Embryonic facial prominence (tissue), 1 donor: Measurements from ENCODE around the gene FERMT1.
"Not testable (repeated sequence)": the region's sequence is repeated elsewhere in the genome, so short reads cannot be mapped to it uniquely, and the experiment has no call there.

Experiments
- DNase-seq: peaks from one replicate; pipeline ENCODE4 v3.0.0-alpha.2; 2016; ENCODE audit errors: extremely low spot score

FERMT1 gene

DNA sequence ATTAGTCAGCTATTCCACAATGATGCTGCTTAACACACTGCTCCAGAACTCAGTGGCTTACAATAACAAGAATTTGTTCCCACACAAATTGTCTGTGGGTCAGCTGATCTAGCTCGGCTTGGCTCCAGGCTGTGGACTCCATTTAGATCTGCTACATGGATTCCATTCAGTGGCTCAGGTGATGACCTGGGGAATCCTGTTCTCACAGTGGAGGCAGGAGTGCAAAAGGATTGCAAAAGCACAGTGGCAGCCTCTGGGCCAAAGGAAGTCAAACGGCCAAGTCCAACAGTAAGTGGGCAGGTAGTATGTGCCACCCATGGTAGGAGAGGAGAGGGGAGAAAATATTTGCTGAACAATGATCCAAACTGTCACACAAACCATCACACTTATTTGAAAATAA lies 53.2 kb downstream of the FERMT1 start:
- no peak for DNase-seq

DNA sequence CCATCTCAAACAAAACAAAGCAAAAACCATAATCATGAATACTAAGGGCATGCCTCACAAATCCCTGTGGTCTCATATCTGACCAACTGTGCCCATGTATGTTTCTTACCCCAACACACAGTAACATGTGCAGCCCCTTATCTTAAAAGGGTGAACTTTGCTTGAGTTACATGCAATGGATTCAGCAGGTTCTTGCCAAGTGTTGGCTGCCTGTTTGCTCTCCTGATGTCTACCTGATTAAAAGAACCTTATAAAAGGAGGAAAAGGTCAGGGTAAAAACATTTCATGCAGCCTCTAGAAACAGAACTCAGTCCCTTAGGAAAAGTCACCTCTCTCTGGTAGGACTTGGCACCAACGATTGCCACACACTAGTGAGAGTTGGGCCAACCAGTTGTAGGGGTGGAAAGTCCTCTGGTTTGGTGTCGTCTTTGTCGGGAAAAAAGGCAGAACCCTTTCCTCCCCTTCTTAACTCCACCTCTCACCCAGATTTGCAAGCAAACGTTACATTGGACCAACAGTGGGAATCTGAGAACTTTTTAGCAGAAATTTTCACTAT lies 55.0 kb downstream of the FERMT1 start:
- DNase-seq, result no peak

DNA sequence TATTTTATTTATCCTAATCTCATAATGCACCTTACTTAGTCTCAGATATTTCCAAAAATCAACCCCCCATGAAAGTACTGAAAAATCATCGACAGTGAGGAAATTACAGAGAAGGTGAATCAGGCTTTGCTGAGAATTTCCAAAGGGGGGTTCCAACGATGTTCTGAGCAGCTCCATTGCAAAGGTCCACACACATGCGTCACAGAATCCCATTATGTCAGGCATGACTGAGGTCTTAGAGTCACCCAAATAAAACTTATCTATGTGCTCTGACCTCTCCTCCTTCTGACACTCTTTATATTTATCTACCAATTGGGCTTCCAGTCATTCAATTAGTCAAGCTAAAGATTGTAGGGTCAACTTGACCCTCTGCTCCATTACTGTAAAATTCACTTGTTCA lies 56.2 kb downstream of the FERMT1 start:
- no peak for DNase-seq

DNA sequence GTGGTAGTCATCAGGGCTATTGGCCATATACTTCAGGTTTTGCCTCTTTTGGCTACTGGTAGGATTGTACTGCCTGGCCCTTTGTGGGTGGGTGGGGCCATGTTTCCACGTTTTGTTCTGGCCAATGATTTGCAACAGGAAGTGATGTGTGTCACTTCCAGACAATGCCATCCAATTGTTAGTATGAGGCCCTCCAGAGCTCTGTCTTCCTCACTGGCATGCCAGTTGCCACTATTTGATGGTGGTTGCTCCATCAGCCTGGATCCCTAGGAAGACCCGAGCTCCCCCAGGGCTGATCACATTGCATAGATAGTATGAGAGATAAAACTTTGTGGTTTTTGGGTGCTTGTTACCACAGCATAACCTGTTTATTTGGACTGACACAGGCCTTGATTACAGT lies 61.3 kb downstream of the FERMT1 start:
- no peak for DNase-seq

DNA sequence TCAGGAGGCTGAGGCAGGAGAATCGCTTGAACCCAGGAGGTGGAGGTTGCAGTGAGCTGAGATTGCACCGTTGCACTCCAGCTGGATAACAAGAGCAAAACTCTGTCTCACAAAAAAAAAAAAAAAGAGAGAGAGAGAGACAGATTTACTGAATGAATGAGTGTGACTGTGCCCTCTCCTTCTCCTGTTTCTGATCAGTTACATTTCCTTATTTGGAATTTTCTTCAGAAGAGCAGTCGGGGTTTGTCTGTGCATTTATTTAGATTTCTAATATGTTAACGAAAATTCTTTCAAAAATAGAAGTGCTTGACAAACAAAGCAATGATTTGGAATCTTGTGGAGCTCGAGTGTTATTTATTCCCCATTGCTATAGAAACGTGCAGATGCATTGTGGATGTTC lies 62.6 kb downstream of the FERMT1 start:
- no peak for DNase-seq

DNA sequence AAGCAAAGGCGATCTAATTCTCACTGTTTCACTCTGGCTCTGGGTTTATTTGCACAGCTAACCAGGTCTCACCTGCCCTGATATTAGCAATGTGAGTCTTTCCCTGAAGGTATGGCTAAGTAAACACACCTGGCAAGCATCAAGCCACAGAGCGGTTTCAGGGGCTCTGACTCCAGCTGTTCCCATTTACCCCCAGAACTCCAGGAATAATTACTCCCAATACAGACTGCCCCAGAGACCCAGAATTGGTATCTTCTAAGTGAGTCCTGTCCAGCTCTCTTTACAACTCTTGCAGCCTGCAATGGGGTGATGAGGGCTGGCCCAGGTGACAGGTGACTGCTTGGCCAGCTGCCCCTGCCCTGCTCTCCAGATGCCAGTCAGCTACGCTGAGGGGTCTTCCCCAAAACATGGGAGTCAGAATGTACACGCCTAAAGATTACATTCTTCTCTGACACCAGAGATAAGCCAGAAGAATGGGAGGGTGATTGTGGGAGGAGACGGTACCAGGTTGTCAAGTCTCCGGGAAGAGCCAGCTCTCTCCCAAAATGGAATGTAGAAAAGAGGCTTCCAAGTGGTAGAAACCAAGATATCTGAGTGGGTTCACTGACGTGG lies 64.0 kb downstream of the FERMT1 start:
- DNase-seq, result no peak

DNA sequence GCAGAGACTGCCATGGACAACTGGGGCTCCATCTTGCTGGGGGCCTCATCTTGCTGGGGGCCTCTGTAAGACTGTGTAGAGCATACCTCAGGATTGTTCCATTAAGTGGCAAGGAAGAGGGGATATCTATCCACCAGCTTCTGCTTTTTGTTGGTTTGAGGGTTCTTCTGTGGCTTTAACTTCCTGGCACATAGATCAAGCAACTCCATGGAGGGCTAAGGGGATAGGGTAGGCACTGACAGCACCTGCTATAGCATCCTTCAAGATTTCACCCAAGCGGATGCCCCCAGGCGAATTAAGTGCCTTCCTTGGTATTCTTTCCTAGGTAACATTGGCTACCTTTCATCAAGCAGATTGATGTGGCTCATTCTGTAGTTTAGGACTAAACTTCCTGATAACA lies 65.1 kb downstream of the FERMT1 start:
- DNase-seq, result no peak

DNA sequence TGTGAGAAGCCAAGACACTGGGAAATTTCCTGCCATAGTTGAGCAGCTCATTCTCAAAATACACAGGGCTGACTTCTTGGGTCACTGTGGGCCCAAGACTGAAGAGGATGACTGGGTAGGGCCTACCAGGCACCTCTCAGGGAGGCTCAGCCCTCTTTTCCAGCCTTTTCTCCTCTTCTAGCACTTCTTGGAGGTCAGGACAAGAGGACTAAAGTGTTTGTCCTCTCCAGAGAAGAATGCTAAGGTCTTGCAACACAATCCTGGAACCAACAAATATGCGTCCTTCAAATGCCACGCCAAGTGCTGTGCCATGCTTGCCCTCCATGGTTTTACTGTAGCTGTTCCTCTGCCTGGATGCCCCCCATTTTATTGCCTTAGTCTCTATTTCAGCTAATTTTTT lies 65.7 kb downstream of the FERMT1 start:
- DNase-seq, result no peak

DNA sequence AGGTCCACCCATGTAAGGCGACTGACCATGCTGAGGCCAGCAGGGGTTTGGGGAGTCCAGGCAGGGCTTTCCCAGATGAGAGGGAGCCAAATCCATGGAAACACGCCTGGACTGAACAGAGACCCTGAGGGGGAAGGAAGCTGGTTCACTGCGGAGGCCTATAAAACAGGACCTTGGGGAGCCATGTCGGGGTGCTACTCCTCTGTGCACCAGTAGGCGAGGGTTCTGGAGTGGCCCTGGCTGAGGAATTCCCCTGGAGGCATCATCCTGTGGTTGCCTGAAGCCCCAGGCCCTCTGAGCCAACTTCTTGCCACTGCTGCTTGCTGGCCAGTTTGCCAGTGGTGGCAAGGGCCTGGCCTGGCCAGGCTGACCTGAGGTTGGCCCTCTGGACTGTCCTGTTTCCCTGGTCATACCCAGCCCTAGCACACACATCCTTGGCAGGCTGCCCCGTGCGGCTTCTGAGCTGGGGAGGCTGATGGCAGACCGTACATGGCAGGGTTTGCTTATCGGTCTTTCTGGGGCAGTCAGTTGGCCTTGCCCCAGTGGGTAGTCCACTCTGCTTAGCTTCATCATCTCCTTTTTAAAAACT lies 66.8 kb downstream of the FERMT1 start:
- no peak for DNase-seq

DNA sequence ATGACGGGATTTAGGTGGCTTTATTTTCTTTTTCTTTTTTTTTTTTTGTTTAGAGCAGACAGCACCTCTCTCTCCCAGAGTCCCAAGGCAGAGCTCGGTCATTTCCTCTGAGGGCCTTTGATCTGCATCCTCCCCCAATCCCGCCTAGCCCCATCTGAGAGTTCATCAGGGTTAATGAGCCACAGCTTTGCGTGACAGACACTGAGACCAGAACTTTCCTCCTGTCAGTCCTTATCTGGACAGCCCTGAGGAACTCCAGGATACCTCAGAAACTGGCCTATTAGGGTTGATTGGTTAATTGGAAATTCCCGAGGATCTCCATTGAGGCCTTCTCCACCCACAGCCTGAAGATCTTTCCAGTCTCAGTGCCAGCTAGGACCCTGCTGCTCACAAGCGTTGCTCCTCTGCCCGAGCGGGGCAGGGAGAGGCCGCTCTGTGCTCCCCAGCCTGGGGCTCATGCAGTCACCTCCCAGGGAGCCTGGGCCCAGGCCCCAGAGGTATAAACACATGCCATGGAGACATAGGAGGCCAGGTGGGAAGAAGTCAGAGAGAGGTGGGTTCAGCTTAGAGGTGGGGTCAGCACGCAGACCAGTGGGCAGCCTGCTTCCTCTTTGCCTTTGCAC lies 67.6 kb downstream of the FERMT1 start:
- no peak for DNase-seq

DNA sequence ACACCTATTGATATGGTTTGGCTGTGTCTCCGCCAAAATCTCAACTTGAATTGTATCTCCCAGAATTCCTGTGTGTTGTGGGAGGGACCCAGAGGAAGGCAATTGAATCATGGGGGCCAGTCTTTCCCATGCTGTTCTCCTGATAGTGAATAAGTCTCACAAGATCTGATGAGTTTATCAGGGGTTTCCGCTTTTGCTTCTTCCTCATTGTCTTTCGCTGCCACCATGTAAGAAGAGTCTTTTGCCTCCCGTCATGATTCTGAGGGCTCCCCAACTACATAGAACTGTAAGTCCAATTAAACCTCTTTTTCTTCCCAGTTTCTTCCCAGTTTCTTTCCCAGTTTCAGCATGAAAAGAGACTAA lies 68.2 kb downstream of the FERMT1 start:
- not testable (repeated sequence) for DNase-seq

DNA sequence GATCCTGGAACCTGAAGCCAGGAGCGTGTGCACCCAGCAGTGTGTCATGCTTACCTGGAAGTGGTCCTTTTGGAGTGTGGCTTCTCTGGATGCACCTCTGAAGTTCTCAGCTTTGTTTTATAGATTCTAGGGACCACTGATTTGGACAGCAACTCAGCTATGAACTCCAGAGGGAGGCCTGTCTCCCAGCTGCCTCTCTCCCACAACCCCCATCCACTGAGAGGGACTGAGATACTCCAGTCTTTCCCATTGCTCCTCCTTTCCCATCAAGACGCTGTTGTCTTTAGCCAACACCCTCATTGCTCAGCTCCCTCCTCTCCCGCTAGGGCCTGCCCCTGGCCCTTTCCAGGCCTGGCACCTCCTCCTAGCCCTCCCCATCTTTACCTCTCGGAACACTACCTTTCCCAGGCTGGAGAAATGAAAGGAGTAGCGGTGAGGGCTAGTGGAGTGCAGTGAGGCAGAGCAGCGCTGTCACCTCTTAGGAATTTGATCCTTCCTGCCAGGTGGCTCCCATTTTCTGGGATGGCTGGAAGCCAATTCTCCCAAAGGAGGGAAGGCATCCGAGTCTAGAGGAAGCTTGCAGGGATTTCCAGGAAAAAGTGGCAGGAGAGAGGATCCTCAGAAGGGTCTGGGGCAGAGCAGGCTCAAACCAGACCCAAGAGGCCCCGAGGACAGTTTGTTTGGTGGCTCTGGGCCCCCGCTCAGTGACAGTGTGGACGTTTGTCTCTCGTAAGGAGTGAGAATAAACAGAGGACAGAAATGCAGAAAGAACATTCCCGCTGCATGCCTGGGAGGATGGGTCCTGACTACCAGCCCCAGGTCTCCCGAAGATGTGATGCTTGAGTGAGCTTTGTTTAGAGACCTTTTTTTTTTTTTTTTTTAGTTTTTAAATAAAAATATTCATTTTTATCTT lies 68.8 kb downstream of the FERMT1 start, which contains the start of gene LRRN4:
Gene LRRN4 (minus strand): TSS at position 285 of the 913 bp plus-strand sequence. CDS start 1,261 bp downstream, outside the sequence.
- no peak for DNase-seq

DNA sequence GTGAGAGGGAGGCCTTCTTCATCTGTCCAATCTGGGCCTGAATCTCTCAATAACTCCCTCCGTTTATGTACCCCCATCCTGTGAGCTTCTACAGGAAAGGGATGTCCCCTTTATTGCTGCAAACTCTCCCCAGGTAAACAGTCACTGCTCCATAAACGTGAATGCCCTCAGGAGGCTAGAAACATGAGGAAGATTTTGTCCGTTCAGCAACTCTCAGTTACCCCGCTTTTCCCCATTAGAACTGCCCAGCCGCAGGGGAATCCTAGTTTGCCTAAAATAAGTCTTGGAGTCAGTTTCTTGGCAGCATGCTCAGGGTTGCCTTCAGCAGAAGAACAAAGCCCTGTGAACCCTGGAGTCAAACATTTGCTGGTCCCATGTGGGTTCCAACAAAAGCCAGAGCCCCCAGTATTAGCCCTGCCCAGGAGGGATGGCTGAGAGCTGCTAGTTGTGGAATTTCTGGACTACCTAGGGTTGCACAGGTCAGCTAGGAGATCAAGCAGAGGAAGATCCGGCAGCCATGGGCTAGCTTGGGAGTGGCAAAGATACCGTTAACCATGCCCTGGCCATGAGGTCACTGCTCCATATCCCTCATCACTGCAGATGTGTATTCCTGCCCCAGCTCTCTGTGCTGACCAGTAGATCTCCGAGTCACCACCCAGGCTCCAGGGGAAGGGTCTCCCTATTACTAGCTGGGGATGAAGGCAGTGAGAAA lies 69.6 kb downstream of the FERMT1 start:
- no peak for DNase-seq

DNA sequence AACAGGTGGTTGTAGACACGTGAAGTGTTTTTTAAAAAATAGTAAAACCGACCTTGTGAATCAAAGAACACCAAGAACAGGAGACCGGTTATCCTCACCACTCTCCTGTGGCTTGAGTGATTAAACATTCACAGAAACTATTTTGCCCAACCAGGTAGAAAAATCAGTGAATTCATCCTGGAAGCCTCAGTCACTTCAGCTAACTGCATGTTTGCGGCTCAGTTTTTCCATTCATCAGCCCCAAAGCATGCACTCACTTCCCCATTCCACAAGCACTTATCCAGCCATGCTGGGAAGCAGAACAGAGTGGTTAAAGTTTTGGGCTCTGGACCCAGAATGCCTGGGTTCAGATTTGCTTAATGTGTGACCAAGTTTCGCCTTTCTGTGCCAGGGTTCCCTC lies 71.3 kb downstream of the FERMT1 start:
- no peak for DNase-seq

DNA sequence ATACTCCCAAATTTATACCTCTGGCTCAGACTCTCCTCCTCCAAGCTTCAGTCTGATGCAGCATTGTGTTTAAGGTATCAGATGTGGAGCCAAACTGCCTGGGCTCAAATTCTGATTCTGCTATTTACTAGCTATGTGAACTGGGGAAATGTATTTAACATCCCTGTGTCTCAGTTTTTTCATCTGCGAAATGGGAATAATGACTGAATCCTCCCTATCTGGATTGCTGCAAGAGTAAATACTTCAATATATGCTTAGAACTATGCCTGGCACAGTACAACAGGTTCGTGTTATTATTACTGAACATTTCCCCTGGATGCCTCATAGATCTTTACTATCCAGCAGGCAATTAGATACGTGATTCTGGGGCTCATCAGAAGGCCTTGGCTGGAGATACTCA lies 74.4 kb downstream of the FERMT1 start:
- DNase-seq, result no peak

DNA sequence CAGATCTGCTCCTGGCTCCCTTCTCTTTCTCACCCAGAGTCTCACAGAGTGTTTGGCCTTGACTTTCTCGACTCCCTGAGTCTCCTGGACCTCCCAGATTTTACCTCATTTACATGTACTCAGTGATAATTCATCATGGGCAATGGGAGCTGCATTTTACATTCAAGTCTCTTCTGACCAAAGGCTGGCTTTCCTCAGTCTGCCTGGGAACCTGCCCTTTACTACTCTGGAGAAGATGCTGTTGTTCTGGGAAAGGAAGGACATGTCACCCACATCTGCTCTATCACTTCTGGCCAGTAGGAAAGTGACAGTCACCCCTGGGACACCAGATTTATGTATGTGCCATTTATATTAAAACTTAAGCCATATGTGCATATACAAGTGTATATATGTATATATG lies 76.4 kb downstream of the FERMT1 start:
- no peak for DNase-seq

DNA sequence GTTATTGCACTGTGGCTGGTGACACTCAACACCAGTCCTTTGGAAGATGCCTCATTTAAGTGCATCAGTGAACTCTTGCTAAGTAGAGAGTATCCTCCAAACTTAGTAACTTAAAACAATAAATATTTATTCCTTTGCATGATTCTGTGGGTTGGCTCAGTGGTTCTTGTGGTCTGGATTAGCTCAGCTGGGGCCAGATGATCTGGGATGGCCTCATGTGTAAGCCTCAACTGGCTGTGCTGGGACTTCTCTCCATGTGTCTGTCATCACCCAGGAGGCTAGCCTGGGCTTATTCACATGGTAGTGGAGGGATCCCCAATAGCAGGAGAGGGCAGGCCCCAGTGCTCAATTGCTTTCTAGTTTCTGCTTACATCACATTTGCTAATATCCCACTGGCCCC lies 77.3 kb downstream of the FERMT1 start:
- no peak for DNase-seq

DNA sequence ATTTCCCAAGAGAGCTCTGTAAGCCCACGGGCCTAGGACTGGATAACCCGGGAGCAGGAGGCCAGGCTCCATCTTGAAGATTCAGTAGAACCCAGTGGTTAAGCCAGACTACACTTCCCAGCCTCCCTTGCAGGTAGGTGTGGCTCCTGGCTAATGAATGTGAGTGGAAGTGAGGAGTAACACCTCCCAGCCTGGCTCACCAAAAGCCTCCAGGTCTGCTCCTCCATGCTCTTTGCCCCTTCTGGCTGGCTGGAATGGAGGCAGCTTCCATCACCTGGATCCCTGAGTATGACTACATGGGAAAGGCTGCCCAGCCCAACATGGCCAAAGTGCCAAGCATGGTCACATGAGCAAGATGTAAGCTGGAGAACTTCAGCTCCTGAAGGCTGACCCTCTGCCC lies 78.7 kb downstream of the FERMT1 start:
- DNase-seq, result no peak

DNA sequence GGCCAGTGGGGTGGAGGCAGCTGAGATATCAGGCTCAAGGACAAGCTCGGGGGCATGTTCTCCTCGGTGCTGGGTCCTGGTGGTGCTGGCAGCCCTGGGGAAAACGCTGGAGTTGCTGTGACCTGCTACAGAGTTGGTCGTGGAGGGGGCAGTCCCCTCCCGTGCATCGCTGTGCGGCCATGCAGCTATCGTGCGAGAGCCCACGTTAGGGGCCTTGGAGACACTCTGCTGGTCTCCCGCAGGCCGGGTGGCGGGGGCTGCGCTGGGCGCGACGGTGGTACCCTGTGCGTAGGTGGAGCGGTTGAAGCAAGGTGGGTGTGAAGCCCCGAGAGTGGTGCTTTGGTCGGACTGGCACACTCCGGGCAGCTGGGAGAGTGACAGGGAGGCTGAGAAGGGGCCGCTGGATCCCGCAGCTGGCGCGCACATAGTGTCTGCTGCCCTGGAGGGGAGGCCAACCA lies 81.0 kb downstream of the FERMT1 start:
- no peak for DNase-seq

DNA sequence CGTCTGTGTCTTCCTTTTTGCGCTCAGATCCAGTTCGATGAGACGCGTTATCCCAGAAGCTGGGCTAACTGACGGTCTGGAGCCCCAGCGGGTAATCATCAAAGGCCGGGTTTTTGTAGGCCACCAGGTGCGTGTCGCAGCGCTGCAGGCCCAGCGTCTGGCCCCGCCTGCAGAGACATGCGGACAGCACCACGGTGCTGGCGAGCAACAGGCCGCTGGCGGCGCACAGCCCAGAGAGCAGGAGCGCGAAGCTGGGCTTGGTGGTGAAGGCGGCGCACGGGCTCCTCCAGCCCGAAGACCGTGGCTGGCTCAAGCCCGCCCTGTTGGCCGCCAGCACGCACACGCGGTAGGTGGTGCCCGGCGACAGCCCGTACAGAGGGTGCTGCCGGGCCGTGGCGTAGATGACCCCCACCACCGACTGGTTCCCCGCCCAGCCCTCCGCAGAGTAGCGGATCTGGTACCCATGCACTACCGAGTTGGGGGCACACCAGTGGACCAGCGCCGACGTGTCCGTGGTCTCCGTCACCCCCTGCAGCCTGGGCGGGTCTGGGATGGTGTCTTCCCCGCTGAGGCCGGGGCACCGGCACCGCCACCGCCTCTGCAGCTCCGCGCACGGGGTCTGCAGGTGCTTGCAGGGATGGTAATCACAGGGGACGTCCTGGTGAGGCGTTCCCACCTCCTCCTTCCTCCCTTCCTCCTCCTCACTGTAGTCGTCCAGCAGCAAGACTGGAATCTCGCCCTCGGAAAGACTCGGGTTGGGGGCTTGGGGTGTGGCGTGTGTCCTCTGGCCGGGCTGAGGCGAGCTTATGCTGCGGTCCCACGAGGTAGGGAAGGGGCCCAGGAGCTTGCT lies 81.6 kb downstream of the FERMT1 start:
- no peak for DNase-seq

DNA sequence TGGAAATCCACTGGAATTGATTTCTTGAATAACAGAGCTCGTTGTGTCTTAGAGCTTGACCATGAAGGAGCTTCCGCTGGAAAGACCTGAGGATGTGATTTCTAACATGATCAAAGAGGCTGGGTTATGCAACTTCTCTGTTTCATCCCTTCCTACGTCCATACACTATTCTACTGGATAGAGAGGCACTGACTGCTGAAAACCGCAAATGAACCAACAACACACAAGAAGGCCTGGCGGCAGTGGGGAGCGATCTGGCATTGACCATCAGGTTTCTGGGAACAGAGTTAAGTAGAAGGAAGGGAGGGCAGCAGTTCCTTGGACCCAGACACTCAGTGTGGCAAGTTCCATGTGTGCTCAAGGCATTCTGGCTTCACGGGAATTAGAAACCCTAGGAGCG lies 82.3 kb downstream of the FERMT1 start:
- no peak for DNase-seq
